ENCODE data around the gene TNRC6B.
A peak's percentile ranks its signal among the peaks of the same experiment; 100 is the strongest.
"Not testable (repeated sequence)": the region's sequence is repeated elsewhere in the genome, so short reads cannot be mapped to it uniquely, and the experiment has no call there.

The TNRC6B gene, protein sequence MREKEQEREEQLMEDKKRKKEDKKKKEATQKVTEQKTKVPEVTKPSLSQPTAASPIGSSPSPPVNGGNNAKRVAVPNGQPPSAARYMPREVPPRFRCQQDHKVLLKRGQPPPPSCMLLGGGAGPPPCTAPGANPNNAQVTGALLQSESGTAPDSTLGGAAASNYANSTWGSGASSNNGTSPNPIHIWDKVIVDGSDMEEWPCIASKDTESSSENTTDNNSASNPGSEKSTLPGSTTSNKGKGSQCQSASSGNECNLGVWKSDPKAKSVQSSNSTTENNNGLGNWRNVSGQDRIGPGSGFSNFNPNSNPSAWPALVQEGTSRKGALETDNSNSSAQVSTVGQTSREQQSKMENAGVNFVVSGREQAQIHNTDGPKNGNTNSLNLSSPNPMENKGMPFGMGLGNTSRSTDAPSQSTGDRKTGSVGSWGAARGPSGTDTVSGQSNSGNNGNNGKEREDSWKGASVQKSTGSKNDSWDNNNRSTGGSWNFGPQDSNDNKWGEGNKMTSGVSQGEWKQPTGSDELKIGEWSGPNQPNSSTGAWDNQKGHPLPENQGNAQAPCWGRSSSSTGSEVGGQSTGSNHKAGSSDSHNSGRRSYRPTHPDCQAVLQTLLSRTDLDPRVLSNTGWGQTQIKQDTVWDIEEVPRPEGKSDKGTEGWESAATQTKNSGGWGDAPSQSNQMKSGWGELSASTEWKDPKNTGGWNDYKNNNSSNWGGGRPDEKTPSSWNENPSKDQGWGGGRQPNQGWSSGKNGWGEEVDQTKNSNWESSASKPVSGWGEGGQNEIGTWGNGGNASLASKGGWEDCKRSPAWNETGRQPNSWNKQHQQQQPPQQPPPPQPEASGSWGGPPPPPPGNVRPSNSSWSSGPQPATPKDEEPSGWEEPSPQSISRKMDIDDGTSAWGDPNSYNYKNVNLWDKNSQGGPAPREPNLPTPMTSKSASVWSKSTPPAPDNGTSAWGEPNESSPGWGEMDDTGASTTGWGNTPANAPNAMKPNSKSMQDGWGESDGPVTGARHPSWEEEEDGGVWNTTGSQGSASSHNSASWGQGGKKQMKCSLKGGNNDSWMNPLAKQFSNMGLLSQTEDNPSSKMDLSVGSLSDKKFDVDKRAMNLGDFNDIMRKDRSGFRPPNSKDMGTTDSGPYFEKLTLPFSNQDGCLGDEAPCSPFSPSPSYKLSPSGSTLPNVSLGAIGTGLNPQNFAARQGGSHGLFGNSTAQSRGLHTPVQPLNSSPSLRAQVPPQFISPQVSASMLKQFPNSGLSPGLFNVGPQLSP (N-terminal part only)

GRCh38 chr22:40177738-40178416, at the start of gene TNRC6B:
TNRC6B (plus strand) TSS chr22:40177925; CDS start chr22:40178136, 211 bp downstream.
- DNase-seq = peak; percentile 92

DNA sequence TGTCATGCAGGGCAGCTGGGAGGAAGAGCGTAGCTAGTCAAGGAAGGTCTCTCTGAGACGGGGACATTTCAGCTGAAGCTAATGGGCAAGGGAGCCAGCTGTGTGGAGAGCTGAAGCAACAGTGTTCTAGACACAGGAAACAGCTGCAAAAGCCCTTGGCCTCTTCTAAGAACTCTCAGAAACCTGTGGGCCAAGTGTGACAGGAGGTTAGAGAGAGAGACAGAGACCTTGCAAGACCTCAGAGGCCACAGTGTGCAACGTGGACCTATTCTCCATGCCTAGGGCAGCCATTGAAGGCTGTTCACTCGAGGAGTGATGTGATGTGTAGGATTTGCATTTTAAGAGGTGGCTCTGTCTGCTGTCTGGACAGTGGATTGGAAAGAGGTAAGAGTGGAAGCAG, 48.7 kb upstream of the TNRC6B start:
- no peak for DNase-seq

DNA sequence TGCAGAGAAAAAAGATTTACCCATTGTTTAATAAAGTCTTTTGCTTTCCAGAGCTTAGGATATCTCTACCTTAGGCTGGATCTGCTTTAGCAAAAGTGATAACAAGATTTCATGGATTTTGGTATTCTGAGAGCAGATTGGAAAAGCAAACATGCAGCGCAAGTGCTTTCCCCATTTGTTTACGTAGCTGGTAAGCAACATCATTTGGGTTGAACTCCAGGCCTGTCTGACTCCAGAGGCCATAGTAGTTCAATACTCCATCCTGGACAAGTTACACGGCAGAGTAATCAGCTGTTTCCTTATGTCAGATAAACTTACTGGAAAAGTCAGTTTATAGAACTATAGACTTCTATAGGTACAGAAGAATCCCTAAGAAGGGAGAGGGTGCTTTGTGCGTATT, 40.6 kb upstream of the TNRC6B start:
- DNase-seq = no peak

DNA sequence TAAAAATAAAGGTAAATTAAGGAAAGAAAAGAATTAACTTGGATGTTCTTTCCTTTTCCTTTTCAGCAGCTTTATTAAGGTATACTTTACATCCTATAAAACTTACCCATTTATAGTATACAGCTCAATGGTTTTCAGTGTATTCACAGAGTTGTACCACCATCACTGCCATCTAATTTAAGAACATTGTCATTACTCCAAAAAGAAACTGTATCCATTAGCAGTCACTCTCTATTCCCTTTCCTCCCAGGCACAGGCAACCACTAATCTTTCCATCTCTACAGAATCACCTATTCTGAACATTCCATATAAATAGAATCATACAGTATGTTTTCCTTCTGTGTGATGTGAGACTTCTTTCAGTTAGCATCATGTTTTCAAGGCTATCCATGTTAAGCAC, 38.9 kb upstream of the TNRC6B start:
- DNase-seq = no peak

DNA sequence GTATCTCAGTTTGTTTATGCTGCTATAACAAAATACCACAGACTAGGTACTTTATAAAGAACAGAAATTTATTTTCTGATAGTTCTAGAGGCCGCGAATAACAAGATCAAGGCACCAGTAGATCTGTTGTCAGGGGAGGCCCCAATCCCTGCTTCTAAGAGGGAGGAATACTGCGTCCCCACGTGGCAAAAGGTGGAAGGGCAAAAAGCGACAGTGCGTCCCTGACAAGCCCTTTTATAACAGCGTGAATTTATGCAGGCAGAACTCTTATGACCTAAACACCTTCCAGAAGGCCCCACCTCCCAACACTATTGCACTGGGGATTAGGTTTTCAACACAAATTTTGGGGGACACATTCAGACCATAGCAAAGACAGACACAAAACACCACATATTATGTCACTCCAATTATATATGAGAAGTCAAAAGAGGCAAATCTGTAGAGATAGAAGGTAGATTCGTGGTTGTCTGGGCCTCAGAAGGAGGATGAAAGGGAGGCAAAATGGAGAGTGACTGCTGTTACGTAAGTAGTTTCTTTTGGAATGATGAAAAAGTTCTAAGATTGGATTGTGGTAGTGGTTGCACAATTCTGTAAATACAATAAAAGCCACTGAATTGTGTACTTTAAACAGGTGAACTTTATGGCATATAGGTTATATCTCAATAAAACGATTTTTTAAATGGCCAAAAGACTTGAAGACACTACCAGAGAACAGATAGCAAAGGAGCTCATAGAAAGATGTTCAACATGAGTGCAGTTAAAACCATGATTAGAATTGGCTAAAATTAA, 30.1 kb upstream of the TNRC6B start:
- peak; percentile 59 for DNase-seq

GRCh38 chr22:40153192-40153591, 24.5 kb upstream of the TNRC6B start:
- DNase-seq = peak; percentile 63

GRCh38 chr22:40153705-40154104, 24.0 kb upstream of the TNRC6B start:
- DNase-seq = no peak

DNA sequence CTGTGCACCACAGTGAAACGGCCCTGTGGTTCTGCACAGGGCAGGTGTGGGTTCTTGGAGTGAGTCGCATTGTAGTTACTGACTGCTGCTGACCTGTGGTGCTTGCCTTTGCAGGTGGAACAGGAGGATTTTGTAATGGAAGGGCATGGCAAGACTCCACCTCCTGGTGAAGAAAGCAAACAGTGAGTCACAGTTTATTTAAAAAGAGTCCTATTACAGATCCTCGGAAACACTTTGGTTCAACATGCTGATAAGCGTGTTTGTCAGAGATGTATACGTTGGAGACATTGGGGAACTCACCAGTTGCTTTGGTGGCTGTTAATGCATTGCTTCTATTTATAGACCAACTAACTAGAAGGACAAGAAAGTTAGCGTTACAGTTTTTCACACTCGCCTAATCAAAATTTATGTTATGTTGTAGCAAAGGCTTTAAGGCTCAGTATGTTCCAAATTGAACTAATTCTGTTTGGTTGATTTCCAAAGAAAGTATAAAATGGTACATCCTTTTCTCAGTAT, 21.7 kb upstream of the TNRC6B start:
- DNase-seq = peak; percentile 73

GRCh38 chr22:40156682-40157081, 21.0 kb upstream of the TNRC6B start:
- not testable (repeated sequence) for DNase-seq

DNA sequence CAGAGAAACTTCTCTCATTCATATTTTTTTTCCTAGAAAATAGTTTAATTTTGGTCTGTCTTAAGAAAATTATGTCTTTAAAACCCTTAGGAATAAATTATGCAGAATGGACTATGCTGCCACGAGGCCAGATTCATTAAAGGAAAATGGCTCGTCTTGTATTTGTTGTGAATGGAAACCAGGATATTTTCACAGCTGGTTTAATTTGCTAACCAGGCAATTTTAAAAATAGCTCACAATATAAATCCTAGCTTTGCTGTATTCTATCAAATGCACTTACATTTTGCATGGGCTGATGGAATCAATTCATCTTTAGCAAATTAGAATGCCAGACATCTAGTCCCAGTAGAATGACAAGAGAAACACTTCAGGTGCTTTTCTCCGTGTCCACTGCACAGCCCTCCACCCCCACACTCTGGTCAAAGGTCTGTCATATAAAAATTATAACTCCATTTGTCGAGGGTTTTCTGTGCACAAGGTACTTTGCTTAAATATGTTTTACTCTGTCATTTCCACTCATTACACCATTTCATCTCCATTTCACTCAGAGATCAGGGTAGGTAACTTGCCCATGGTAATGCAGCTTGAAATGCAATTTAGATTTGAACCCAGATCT, 20.3 kb upstream of the TNRC6B start:
- no peak for DNase-seq

- no peak for DNase-seq
These were observed 16.5 kb upstream of the TNRC6B start for GRCh38 chr22:40161194-40161593.

DNA sequence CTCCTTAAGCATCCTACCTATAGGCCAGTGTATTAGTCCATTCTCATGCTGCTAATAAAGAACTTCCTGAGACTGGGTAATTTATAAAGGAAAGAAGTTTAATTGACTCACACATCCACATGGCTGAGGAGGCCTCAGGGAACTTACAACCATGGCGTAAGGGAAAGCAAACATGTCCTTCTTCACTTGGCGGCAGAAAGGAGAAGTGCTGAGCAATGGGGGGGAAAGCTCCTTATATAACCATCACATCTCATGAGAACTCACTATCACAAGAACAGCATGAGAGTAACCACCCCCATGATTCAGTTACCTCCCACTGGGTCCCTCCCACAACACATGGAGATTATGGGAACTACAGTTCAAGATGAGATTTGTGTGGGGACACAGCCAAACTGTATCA, 12.2 kb upstream of the TNRC6B start:
- not testable (repeated sequence) for DNase-seq

DNA sequence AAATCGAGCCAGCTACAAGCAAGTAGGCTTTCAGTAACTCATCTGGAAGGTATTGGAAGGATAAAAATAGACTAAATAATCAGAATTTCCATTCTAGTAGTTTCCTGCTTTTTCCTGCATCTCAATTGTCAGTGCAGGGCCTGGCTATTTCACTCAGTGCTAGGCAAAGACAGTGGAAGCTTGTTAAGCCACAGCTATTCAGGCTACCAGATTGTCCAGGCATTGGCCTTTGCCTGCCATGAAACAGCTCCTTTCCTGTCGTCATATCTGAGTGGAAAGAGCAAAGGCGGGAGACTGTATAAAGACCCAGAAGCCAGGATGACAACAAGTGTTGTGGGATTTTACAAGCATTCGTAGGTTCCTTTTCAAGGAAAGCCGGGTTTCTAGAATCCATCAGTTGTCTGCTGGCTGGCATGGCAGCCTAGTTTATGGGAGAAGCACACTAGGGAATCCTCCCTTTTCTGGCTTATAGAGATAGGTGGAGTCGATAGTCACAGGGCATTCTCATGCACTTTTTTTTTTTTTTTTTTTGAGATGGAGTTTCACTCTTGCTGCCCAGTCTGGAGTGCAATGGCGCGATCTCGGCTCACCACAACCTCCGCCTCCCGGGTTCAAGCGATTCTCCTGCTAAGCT, 2.0 kb upstream of the TNRC6B start:
- DNase-seq = peak; percentile 56

- peak; percentile 86 for DNase-seq
These were observed 596 bp upstream of the TNRC6B start for GRCh38 chr22:40176921-40177737.

DNA sequence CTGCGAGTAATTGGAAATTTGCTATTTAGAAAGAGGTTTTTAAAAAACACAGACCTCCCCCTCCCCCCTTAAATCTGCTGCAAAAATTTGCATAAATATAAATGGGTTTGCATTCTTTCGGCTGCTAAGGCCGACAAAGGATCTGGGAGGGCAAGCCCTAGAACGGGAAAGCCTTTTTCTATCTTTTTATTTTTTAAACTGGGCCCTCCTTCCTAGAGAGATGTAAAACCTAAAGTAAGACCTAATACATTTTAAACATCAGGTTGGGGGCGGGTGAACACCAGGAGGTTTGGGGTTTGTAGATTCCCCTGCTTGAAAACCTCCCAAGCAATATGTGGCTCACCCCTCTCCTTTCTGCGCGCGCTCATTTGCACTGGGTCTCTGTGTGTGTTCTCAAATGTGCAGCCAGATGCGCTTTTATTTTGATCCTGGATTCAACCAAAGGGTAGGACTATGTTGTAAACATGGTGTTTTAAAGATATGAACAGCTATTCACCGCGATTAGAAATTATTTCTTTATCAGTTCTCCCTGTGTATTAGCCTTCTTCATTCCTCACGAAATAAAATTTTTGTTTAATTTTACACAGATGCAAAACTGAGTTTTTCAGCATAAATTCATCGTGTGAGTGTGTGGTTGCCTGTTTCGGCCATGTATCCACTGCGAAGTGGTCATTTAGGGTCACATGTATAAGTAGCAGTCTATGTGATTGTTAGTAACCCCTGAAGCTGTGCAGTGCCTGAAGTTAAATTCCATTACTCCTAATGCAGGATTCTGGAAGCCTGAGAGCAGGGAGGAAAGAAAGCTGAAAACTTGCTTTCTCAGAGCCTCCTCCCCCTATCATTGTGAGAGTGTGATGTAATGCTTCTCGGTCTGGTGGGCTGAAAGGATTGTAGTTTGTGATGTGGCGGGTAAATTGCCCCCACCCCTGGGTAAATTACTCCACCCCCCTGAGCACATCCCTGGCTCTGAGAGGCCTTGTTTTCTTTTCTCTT, 988 bp downstream of the TNRC6B start:
- DNase-seq = peak; percentile 84

DNA sequence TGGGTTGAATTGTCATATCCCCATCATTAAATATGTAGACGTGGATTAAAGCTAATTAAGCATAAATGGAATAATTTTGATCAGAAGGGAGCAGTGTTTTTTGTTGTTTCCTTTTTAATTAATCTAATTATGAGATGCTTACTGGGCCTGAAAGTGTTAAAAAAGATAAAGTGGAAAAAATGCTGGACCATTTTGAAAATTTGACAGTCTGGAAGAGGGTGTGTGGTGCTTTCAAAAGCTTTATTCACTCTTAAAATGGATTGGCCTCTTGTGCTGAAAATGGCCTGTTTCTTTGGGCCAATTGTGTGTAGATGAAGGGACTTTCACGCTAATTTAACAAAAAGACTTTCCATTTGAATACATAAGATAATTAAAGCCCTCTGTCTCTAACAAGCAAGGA, 1.8 kb downstream of the TNRC6B start:
- DNase-seq = no peak

DNA sequence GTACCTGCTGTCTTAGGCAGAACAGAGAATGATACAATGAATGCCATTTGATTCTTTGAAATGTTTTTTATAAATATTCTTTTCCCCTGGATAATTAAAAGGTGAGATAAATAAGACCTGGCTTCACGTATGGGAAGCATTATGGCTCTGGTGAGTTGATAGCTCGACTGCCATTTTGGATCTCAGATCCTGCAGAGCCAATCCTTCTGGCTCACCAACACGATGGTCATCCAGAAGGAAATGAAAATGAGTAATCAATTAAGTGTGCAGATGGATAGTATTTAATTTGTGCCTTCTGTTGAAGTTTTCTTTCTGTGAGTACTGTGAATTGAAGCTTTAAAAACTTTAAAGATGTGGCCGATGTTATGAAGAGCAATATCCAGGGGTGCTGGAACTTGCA, 2.7 kb downstream of the TNRC6B start:
- DNase-seq = no peak

DNA sequence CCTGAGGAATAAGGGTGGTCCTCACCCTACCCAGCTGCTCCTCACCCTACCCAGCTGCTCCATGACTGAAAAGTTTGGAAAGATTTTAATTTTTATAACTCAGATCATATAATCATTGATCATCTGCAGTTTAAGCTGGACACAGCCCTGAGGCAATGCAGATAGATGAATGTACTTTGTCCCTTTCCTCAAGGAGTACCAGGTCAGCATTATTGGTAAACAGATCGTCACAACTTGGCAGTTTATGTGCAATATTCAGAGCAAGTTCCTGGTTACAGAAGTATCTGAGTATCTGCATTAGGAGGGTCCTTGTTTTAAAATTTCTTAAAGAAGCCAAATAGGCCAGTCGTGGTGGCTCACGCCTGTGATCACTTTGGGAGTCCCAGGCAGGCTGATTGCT, 3.6 kb downstream of the TNRC6B start:
- no peak for DNase-seq
